ENCODE data around the gene USP6. TPM values are rescaled to one million over a fixed set of nuclear protein-coding genes. Genes with fewer than 3 reads are reported as not detected.

USP6 gene
- total RNA-seq, 1 experiment from 2014 or later = 0.10 TPM

DNA sequence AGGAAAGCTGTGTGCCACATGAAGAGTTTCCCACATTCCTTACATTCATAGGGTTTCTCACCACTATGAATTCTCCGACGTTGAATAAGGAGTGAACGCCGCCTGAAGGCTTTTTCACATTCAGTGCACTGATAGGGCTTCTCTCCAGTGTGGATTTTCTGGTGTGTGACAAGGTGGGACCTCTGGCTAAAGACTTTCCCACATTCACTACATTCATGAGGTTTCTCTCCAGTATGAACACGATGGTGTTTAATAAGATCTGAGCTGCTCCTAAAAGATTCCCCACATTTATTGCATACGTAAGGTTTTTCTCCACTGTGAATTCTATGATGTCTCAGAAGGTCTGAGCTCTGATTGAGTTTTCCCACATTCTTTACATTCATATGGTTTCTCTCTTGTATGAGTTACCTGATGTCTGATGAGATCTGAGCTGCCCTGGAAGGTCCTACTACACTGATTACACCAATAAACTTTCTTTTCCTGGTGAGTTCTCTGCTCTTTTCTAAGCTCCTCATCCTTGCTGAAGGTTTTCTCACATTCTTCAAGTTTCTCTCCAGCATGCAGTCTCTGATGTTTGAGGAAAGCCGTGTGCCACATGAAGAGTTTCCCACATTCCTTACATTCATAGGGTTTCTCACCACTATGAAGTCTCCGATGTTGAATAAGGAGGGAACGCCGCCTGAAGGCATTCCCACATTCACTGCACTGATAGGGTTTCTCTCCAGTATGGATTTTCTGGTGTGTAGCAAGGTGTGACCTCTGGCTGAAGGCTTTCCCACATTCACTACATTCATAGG, 65.9 kb downstream of the USP6 start:
- no peak overlapping the region for H3K4me2 ChIP-seq (ENCODE audit: low read length)
- H3K9ac ChIP-seq (ENCODE audit: low read length) = no peak overlapping the region
- no peaks in the 10 kb centered on the region for H3K79me2 ChIP-seq (ENCODE audit: insufficient read depth, low read length)
- no peak overlapping the region for H3K27ac ChIP-seq (ENCODE audit: low read depth, low read length)
- no TSS peak for BruUV-seq (replicated peaks)
- no peaks in the 10 kb centered on the region for H3K27me3 ChIP-seq (ENCODE audit: insufficient read depth, low read length)
- ATAC-seq (no peak), DNase-seq (ENCODE audit: low read depth, low spot score) (no peak)
- H4K20me1 ChIP-seq (ENCODE audit: insufficient read depth) = no peaks in the 10 kb centered on the region
- ChIA-PET POLR2A (interaction anchor here (1.1 kb wide), 1 partner anchor 10 kb away, joined by 3 read pairs; no protein-coding TSS in a partner anchor), RAD21 (ENCODE audit: low non-redundant PET in 1 of 2, low total read pairs in 2 of 2, uncharacterized antibody in 2 of 2, unreplicated experiment in 2 of 2) (no interaction called here), CTCF (no interaction called here)
- no peaks in the 10 kb centered on the region for H3K4me1 ChIP-seq (ENCODE audit: control insufficient read depth in 1 of 2, insufficient read depth in 2 of 2, low read length in 2 of 2)
- peaks cover 0 to 3% of the 10 kb centered on the region in 2 experiments; a peak in 1 of 4 replicates for H3K36me3 ChIP-seq (ENCODE audit: control insufficient read depth in 1 of 2, insufficient read depth in 2 of 2, low read length in 2 of 2)
- H3K9me2 ChIP-seq (ENCODE audit: insufficient read depth) = no peaks in the 10 kb centered on the region
- no peak overlapping the region for H2AFZ ChIP-seq (ENCODE audit: low read depth, low read length, poor library complexity, severe bottlenecking)
- H3K4me3 ChIP-seq (replicated peaks in 1 of 2; ENCODE audit: low read depth in 1 of 2, low read length in 2 of 2) = no peak overlapping the region
- H3K9me3 ChIP-seq (ENCODE audit: control insufficient read depth in 1 of 2, insufficient read depth in 1 of 2, low read depth in 1 of 2, low read length in 2 of 2) = peaks cover 58 to 59% of the 10 kb centered on the region in 2 experiments; a peak in 3 of 4 replicates
- TF ChIP-seq, protein P1, sequence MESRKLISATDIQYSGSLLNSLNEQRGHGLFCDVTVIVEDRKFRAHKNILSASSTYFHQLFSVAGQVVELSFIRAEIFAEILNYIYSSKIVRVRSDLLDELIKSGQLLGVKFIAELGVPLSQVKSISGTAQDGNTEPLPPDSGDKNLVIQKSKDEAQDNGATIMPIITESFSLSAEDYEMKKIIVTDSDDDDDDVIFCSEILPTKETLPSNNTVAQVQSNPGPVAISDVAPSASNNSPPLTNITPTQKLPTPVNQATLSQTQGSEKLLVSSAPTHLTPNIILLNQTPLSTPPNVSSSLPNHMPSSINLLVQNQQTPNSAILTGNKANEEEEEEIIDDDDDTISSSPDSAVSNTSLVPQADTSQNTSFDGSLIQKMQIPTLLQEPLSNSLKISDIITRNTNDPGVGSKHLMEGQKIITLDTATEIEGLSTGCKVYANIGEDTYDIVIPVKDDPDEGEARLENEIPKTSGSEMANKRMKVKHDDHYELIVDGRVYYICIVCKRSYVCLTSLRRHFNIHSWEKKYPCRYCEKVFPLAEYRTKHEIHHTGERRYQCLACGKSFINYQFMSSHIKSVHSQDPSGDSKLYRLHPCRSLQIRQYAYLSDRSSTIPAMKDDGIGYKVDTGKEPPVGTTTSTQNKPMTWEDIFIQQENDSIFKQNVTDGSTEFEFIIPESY (IDR thresholded peaks at IDR 0.05; ENCODE audit: extremely low read depth, insufficient replicate concordance, low read length) = no peak
- TF ChIP-seq, protein P2, sequence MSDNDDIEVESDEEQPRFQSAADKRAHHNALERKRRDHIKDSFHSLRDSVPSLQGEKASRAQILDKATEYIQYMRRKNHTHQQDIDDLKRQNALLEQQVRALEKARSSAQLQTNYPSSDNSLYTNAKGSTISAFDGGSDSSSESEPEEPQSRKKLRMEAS (IDR thresholded peaks at IDR 0.05) = 0 out of 2 replicates have a peak, but pooled peaks have one; percentile 22
- intact Hi-C loops (cut with micrococcal nuclease) = no loop called here
